ENCODE data around the gene CAV3. TPM values are rescaled to one million over a fixed set of nuclear protein-coding genes. Genes with fewer than 3 reads are reported as not detected.

CAV3 gene
- total RNA-seq, 2 experiments from 2014 or later: not detected

- Mint-ChIP-seq H3K9me3 (no peaks in the 10 kb centered on the region), H3K4me3 (no peak overlapping the region), H3K36me3 (no peaks in the 10 kb centered on the region), H3K4me1 (ENCODE audit: low read depth) (no peaks in the 10 kb centered on the region), H3K27me3 (peaks cover 13% of the 10 kb centered on the region), H3K27ac (no peak overlapping the region)
- intact Hi-C loops (cut with micrococcal nuclease): no loop called here
- CTCF ChIA-PET: no interaction called here
- POLR2A ChIA-PET: no interaction called here
- no peak for DNase-seq
These were observed 5.0 kb downstream of the CAV3 start for GRCh38 chr3:8738639-8739038.

DNA sequence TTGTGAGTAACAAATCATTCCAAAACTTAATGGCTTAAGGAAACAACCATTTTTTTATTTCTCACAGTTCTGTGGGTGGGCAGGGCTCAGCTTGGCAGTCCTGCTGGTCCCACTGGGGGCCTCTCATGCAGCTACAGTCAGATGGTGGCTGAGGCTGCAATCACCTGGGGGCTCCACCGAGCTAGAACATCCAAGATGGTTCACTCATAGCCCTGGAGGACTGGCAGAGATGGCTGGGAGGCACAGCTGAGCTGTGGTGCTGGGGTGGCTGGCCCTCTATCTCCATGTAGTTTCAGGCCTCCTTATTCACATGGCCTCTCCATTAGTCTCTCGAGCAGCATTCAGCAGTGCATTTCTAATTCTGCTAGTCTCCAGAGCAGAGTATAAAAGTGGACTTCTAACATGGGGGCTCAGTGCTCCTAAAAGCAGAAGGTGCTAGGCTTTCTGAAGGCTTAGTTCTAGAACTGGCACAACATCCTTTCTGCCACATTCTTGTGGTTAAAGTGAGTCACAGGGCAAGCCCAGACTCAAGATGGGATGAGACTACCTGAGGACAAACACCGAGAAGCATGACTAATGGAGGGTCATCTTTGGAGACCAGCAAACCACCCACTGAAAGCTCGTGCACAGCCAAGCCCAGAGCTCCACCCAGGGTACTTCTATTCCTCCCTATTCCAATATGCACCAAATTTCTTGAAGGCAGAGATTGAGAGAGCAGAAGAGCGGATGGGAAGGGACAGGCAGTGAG lies 6.3 kb downstream of the CAV3 start:
- Mint-ChIP-seq H3K9me3 (no peaks in the 10 kb centered on the region), H3K36me3 (no peaks in the 10 kb centered on the region), H3K27ac (no peak overlapping the region), H3K27me3 (peaks cover 13% of the 10 kb centered on the region), H3K4me1 (ENCODE audit: low read depth) (no peaks in the 10 kb centered on the region), H3K4me3 (no peak overlapping the region)
- ChIA-PET POLR2A (no interaction called here), CTCF (interaction anchor here (1.3 kb wide), 1 partner anchor 11 kb away, joined by 4 read pairs; no protein-coding TSS in a partner anchor)
- intact Hi-C loops (cut with micrococcal nuclease): no loop called here
- DNase-seq: peak; percentile 22

- Mint-ChIP-seq H3K9me3 (no peaks in the 10 kb centered on the region), H3K36me3 (no peaks in the 10 kb centered on the region), H3K4me3 (no peak overlapping the region), H3K4me1 (ENCODE audit: low read depth) (no peaks in the 10 kb centered on the region), H3K27me3 (peaks cover 10% of the 10 kb centered on the region), H3K27ac (no peak overlapping the region)
- CTCF ChIA-PET: interaction anchor here (0.8 to 1.3 kb wide), 3 partner anchors 12 to 78 kb away, joined by 3 to 4 read pairs (median 4); partner anchors contain the start of gene OXTR
- DNase-seq: no peak
- intact Hi-C loops (cut with micrococcal nuclease): no loop called here
- POLR2A ChIA-PET: no interaction called here
These were observed 8.1 kb downstream of the CAV3 start for GRCh38 chr3:8741581-8742261.

DNA sequence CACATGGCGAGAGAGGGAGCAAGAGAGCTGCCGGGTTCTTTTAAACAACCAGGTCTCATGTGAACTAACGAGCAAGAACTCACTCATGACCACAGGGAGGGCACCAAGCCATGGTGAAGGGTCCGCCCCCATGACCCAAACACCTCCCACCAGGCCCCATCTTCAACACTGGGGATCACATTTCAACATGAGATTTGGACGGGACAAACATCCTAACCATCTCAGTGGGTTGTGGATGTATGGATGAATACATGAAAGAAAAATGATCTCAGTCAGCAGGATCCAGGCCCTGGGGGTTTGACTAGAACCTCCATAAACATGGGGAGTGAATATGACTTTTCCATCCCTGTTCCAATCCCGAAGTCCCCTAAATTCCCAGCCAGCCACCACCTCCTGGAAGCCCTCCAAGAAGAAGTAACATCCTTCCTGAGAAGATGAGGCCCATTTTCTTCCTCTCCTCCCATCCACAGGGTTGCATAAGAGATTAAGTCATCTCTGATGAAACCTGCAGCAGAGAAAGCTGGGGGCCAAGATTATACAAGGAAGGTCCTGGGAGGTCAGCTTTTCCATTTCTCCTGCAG lies 9.5 kb downstream of the CAV3 start:
- Mint-ChIP-seq H3K36me3 (no peaks in the 10 kb centered on the region), H3K27ac (no peak overlapping the region), H3K4me3 (no peak overlapping the region), H3K4me1 (ENCODE audit: low read depth) (no peaks in the 10 kb centered on the region), H3K9me3 (no peaks in the 10 kb centered on the region), H3K27me3 (peaks cover 10% of the 10 kb centered on the region)
- intact Hi-C loops (cut with micrococcal nuclease): no loop called here
- POLR2A ChIA-PET: no interaction called here
- CTCF ChIA-PET: no interaction called here
- no peak for DNase-seq

GRCh38 chr3:8743911-8744310 lies 10.3 kb downstream of the CAV3 start:
- POLR2A ChIA-PET: no interaction called here
- intact Hi-C loops (cut with micrococcal nuclease): no loop called here
- H3K4me3 Mint-ChIP-seq: no peak overlapping the region
- H3K4me1 Mint-ChIP-seq (ENCODE audit: low read depth): no peaks in the 10 kb centered on the region
- H3K27ac Mint-ChIP-seq: no peak overlapping the region
- CTCF ChIA-PET: interaction anchor here (1.5 kb wide), 1 partner anchor 25 kb away, joined by 8 read pairs; the partner anchor contains the start of gene OXTR
- peaks cover 8% of the 10 kb centered on the region for H3K27me3 Mint-ChIP-seq
- no peaks in the 10 kb centered on the region for H3K9me3 Mint-ChIP-seq
- H3K36me3 Mint-ChIP-seq: no peaks in the 10 kb centered on the region
- no peak for DNase-seq

DNA sequence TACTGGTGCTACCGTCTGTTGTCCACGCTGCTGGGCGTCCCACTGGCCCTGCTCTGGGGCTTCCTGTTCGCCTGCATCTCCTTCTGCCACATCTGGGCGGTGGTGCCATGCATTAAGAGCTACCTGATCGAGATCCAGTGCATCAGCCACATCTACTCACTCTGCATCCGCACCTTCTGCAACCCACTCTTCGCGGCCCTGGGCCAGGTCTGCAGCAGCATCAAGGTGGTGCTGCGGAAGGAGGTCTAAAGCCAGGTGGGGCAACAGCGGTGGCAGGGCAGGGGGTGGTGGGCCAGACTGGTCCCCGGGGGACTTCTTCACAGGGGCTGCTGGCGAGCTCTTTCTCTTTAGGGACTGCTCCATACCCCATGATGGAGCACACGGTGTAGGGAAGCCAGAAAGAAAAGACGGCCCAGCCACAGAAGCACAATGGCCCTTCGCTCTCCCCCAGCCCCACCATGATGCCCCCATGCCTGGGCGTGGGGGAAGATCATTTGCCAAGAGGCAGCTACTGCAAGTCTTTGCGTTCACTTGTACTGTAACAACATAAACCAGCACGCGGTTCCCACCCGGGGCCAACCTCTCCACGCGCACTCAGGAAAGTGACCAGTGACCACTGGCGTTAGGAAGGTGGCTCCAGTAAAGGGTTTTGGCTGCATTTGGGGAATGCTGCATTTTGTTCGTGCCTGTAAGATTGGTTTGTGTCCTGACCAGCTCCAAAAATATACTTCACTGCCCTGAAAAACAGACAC lies 12.2 kb downstream of the CAV3 start:
- Mint-ChIP-seq H3K4me1 (ENCODE audit: low read depth) (no peaks in the 10 kb centered on the region), H3K9me3 (no peaks in the 10 kb centered on the region), H3K27me3 (peaks cover 8% of the 10 kb centered on the region), H3K4me3 (no peak overlapping the region), H3K36me3 (no peaks in the 10 kb centered on the region), H3K27ac (no peak overlapping the region)
- intact Hi-C loops (cut with micrococcal nuclease): no loop called here
- ChIA-PET POLR2A (no interaction called here), CTCF (no interaction called here)
- DNase-seq: no peak

GRCh38 chr3:8746780-8747345 lies 13.3 kb downstream of the CAV3 start:
- H3K27ac Mint-ChIP-seq: no peak overlapping the region
- POLR2A ChIA-PET: no interaction called here
- H3K27me3 Mint-ChIP-seq: peaks cover 3% of the 10 kb centered on the region
- no peaks in the 10 kb centered on the region for H3K4me1 Mint-ChIP-seq (ENCODE audit: low read depth)
- H3K9me3 Mint-ChIP-seq: no peaks in the 10 kb centered on the region
- intact Hi-C loops (cut with micrococcal nuclease): no loop called here
- H3K36me3 Mint-ChIP-seq: no peaks in the 10 kb centered on the region
- no peak for DNase-seq
- H3K4me3 Mint-ChIP-seq: no peak overlapping the region
- CTCF ChIA-PET: no interaction called here

DNA sequence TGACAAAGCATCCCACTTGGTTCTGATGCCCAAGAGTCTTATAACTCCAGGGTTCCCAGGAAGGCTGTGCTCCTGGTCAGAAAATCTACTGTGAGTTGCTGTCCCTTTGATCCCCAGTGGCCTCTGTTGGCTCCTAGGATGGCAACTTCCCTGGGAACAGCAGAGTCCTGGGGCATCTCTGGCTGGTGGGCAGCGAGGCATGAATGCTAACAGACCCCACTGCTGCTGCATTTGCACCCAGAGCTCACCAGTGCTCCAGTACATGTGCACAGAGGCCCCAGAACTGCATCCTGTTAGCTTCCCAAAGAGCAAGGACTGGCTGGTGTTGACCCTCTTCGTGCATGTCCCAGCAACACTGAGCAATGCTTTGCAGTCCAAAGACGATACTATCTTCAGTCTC lies 15.7 kb downstream of the CAV3 start:
- no peaks in the 10 kb centered on the region for H3K9me3 Mint-ChIP-seq
- H3K36me3 Mint-ChIP-seq: no peaks in the 10 kb centered on the region
- H3K4me1 Mint-ChIP-seq (ENCODE audit: low read depth): no peaks in the 10 kb centered on the region
- H3K27ac Mint-ChIP-seq: no peak overlapping the region
- POLR2A ChIA-PET: no interaction called here
- DNase-seq: no peak
- no peak overlapping the region for H3K4me3 Mint-ChIP-seq
- no peaks in the 10 kb centered on the region for H3K27me3 Mint-ChIP-seq
- intact Hi-C loops (cut with micrococcal nuclease): no loop called here
- CTCF ChIA-PET: no interaction called here

DNA sequence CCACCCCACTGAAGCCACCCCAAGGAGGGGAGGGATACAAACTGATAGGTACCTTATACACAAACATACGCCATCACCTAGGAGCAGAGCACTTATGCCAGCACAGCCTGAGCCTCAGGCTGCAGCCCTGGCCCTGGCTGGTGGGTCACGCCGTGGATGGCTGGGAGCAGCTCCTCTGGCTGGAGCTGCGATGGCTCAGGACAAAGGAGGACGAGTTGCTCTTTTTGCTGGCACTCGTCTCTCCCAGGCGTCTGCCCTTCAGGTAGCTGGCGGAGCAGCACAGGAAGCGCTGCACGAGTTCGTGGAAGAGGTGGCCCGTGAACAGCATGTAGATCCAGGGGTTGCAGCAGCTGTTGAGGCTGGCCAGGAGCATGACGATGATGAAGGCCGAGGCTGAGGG lies 19.2 kb downstream of the CAV3 start:
- no peaks in the 10 kb centered on the region for H3K36me3 Mint-ChIP-seq
- intact Hi-C loops (cut with micrococcal nuclease): no loop called here
- POLR2A ChIA-PET: no interaction called here
- H3K27ac Mint-ChIP-seq: no peak overlapping the region
- H3K4me3 Mint-ChIP-seq: no peak overlapping the region
- H3K4me1 Mint-ChIP-seq (ENCODE audit: low read depth): no peaks in the 10 kb centered on the region
- DNase-seq: no peak
- no peaks in the 10 kb centered on the region for H3K9me3 Mint-ChIP-seq
- CTCF ChIA-PET: no interaction called here
- H3K27me3 Mint-ChIP-seq: no peaks in the 10 kb centered on the region

DNA sequence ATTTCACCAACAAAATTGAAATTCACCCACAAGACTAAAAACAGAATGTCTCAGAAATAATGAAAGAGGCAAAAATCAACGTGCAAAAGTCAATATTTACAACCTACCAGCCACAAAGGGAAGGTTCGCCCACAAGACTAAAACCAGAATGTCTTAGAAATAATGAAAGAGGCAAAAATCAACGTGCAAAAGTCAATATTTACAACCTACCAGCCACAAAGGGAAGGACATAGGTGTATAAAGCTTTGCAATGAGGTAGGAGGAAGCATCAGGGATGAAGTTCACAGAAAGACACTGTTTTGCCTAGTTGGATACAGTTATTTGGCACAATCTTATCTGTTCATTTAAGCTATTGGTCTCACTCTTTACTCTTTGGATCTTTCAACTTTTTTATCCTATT lies 21.5 kb downstream of the CAV3 start:
- POLR2A ChIA-PET: no interaction called here
- DNase-seq: no peak

DNA sequence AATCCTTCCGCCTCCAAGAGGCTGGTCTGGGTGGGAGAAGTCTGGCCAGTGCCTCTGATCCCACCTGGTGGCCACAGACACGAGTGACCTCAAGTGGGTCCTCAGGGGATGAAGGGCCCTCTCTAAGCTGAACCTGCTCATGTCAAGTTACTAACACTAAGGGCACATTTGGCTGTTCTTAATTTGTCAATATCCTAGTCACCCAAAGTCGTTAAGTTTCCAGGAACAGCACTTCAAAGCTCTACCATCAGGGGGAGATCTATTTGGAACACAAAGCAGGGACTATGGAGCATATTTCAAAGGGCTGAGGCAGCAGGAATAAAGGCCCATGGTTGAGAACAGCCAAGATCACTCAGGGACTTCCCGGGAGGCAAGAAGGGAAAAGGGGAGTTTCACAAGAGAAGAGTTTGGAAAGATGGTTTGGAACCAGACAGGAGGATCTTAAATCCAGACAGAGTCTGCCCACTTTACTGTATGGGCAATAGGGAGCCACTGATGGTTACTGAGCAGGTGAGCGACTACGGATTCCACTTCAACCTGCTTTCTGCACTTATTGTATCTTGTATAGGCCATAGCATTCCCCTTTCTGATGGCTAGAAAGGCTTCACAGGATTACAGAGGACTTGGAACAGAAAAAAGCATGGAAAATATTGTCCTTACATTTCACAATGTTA lies 22.1 kb downstream of the CAV3 start:
- H3K4me3 Mint-ChIP-seq: no peak overlapping the region
- no peaks in the 10 kb centered on the region for H3K27me3 Mint-ChIP-seq
- ChIA-PET CTCF (no interaction called here), POLR2A (no interaction called here)
- no peaks in the 10 kb centered on the region for H3K36me3 Mint-ChIP-seq
- no peak for DNase-seq
- H3K4me1 Mint-ChIP-seq (ENCODE audit: low read depth): no peaks in the 10 kb centered on the region
- intact Hi-C loops (cut with micrococcal nuclease): no loop called here
- no peak overlapping the region for H3K27ac Mint-ChIP-seq
- H3K9me3 Mint-ChIP-seq: no peaks in the 10 kb centered on the region

More for the DNA sequence above, 21.5 kb downstream of the CAV3 start:
- H3K27ac Mint-ChIP-seq: no peak overlapping the region
- no peak overlapping the region for H3K4me3 Mint-ChIP-seq
- CTCF ChIA-PET: no interaction called here
- H3K9me3 Mint-ChIP-seq: no peaks in the 10 kb centered on the region
- no peaks in the 10 kb centered on the region for H3K4me1 Mint-ChIP-seq (ENCODE audit: low read depth)
- no peaks in the 10 kb centered on the region for H3K27me3 Mint-ChIP-seq
- no peaks in the 10 kb centered on the region for H3K36me3 Mint-ChIP-seq
- intact Hi-C loops (cut with micrococcal nuclease): no loop called here

DNA sequence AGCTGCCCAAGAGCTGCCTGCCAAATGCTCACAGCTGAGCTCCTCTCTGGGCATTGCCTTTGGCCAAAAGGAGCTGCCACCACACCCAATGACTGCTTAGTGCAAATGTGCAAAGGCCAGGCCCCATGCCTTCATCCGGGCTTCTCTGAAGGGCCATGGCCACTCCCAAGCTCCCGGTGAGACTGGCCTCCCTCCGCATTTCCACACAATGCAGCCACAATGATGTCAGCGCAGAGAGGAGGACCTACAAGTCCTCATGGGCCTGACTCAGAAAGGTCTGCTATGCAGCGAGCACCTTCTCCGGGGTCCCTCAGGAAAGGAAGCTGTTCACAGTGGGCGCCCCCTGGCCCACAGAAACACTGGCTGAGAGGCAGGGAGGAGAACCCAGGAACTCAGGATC lies 23.1 kb downstream of the CAV3 start:
- Mint-ChIP-seq H3K36me3 (no peaks in the 10 kb centered on the region), H3K9me3 (no peaks in the 10 kb centered on the region), H3K27me3 (no peaks in the 10 kb centered on the region), H3K27ac (no peak overlapping the region), H3K4me3 (no peak overlapping the region), H3K4me1 (ENCODE audit: low read depth) (no peaks in the 10 kb centered on the region)
- no peak for DNase-seq
- ChIA-PET POLR2A (no interaction called here), CTCF (no interaction called here)
- intact Hi-C loops (cut with micrococcal nuclease): no loop called here
